Measurements from ENCODE around the gene FAAH2.
"Not testable (repeated sequence)": the region's sequence is repeated elsewhere in the genome, so short reads cannot be mapped to it uniquely, and the experiment has no call there.

The FAAH2 gene

GRCh38 chrX:57380026-57380796 lies 93.7 kb downstream of the FAAH2 start:
- no peak for DNase-seq (ENCODE audit: low spot score)

GRCh38 chrX:57394162-57394561 lies 107.7 kb downstream of the FAAH2 start:
- not testable (repeated sequence) for DNase-seq (ENCODE audit: low spot score)

DNA sequence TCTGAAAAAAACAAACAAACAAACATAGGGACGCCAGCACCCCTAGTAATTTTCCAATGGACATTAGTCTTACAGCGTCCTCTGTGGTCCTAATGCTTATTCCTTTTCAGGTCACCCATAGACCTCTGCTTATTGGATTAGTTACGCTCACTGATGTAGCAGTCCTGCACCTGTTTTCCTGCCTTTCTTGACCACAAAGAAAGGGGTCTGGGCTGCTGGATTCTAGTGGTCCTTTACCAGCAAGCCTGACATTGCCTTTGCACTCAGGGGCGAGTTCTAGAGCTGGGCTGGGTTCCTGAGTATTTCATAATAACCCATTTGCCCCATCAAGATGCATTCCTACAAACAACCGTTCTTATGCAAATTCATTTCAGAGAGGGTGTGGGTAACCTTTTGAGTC lies 116.7 kb downstream of the FAAH2 start:
- not testable (repeated sequence) for DNase-seq (ENCODE audit: low spot score)

- no peak for DNase-seq (ENCODE audit: low spot score)
Observed at GRCh38 chrX:57406149-57406548, 119.6 kb downstream of the FAAH2 start.

DNA sequence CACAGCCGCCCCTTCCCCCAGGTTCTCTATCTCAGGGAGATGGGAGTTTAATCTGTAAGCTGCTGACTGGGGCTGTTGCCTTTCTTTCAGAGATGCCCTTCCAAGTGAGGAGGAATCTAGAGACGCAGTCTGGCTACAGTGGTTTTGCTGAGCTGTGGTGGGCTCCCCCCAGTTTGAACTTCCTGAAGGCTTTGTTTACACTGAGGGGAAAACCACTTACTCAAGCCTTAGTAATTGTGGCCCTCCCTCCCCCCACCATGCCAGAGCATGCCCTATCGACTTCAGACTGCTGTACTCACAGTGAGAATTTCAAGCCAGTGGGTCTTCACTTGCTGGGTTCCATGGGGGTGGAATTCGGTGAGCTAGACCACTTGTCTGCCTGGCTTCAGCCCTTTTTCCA lies 131.3 kb downstream of the FAAH2 start:
- DNase-seq (ENCODE audit: low spot score), result no peak

- no peak for DNase-seq (ENCODE audit: low spot score)
Observed at GRCh38 chrX:57422289-57422688, 135.8 kb downstream of the FAAH2 start.

GRCh38 chrX:57422790-57423189 lies 136.3 kb downstream of the FAAH2 start:
- DNase-seq (ENCODE audit: low spot score), result no peak

DNA sequence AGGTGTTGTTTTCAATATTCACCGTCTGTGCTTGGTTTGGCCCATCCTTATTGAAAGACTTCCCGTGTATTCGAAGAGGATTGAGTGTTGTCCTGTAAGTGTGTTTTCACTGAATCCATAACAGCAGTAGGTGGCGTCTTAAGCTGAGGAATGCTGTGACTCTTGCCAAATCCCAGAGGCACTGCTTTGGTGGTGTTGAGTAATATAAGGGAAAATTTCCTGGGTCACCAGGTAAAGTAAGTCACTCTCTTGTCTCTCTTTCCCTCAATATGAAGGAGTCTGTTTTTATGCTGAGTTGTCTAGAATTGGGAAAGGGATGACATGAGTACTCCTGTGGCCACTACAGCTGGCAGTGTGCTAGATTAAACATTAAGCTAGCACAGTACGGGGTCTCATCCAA lies 158.6 kb downstream of the FAAH2 start:
- DNase-seq (ENCODE audit: low spot score), result no peak

DNA sequence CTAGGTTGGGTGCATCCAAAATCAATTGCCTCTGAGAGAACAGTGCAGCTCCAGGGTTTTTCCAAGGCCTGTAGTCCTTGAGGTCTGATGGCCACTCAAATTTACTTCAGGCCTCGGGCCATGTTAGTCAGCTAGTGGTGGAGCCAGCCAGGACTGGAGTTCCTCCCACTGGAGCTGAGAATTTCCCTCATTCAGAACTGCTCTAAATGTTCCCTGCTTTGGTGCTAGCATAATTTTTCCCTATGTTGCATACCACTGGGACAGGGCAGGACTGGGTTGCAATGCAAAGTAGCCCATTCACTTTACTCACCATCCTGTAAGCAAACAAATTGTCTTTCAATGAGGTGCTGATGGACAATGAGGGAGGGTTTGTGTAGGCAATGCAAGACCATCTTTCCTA lies 159.3 kb downstream of the FAAH2 start:
- no peak for DNase-seq (ENCODE audit: low spot score)

DNA sequence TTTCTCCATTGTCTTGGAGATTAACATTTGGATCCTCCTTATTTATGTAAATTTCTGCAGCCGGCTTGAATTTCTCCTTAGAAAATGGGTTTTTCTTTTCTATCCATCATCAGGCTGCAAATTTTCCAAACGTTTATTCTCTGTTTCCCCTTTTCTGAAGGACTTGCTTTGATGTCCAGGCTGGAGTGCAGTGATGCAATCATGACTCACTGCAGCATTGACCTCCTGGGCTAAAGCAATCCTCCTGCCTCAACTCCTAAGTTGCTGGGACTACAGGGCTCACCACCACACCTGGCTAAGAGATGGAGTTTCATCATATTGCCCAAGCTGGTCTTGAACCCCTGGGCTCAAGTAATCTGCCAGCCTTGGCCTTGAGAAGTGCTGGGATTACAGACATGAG lies 161.3 kb downstream of the FAAH2 start:
- DNase-seq (ENCODE audit: low spot score), result no peak

DNA sequence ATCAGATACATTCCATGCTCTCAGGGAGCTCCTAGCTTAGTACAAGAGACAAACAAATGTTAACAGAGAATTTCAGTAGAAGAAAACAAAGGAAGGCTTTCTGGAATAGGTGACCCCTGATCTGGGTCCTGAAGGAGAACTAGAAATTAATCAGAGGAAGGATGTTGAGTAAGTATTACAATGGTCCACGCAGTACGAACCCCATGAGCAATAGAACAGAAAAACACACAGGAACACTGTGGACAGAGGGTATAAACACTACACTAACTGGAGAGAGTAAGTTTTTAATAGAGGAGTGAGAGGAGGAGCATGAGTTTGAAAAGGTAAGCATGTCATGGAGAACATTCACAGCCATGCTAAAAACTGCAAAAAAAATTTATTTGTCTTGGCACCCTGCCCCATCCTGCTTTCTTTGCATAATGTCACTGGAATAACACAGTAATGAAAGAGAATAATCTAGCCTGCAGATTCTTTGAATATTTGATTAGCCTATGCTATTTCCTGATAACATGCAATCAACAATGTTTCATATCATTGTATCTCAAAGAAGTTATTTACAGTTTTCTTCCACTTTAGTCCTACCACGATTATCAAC lies 165.0 kb downstream of the FAAH2 start:
- DNase-seq (ENCODE audit: low spot score), result no peak

GRCh38 chrX:57453901-57454300 lies 167.4 kb downstream of the FAAH2 start:
- DNase-seq (ENCODE audit: low spot score), result no peak

GRCh38 chrX:57481514-57481913 lies 195.0 kb downstream of the FAAH2 start:
- DNase-seq (ENCODE audit: low spot score), result no peak

- DNase-seq (ENCODE audit: low spot score), result no peak
Observed at GRCh38 chrX:57516491-57516890, 230.0 kb downstream of the FAAH2 start.

GRCh38 chrX:57519578-57520118 lies 233.1 kb downstream of the FAAH2 start:
- DNase-seq (ENCODE audit: low spot score), result no peak

DNA sequence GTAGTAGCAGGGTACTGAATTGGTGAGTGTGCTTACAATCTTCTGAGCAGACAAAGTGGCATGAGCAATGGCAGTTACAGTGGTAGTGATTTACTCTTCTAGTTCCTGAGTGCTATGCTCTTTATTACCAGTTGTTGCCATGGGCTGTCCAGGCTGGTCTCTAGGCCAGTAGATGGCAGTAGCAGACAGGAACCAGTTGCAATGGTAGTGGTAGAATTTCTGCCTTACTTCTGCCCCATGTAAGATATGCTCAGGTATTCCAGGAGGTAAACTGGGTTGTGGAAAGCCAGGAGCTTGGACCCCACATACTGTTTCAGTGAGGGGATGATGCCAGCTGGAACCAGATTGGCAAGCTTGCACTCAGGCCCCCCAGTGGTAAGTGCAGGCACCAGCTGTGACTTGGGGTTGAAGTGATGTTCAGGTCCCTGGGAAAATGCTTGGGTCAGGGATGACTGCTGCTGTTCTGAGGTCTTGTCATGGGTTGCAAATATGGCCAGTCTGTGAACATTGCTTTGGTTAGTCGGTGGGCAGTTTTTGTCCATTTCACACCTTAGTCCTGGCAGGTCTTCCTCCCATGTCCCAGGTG lies 242.3 kb downstream of the FAAH2 start:
- no peak for DNase-seq (ENCODE audit: low spot score)
